ENCODE results near the gene UNC5A. TPM values are rescaled to one million over a fixed set of nuclear protein-coding genes. Genes with fewer than 3 reads are reported as not detected.

Gene UNC5A
- total RNA-seq, 1 experiment from 2014 or later: 0.07 TPM

DNA sequence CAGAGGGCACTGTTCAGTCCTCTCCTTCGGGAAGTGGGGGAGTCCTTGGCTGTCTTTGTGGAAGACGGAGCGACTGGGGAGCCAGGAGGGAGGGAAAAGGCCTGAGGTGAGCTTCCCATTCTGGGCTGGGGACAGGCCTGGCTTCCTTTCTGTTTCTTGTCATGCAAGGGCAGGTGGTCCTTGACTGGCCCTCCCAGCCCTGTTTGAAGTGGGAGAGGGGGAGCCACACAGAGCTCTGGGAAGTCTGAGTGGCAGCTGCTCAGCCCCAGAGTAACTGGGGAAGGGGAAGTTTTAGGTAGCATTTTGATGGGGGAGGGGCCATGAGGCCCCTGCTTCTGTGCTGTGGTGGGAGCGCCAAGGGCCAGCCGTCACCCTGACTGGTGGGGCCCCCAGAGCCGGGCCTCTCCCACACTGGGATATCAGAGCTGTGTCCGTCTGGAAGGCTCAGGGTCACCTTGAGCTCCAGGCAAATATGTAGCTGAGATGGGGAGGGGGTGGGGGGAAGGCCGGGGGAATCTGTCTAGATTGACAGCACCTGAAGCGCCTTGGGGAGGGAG lies 6.5 kb downstream of the UNC5A start:
- intact Hi-C loops (cut with micrococcal nuclease): loop anchor here (10.0 kb wide), 1 partner anchor 152 kb away; no protein-coding TSS in a partner anchor
- no peak overlapping the region for H3K4me3 ChIP-seq (ENCODE audit: low read length)
- H3K9ac ChIP-seq (ENCODE audit: low read length): no peak overlapping the region
- H3K27me3 ChIP-seq (ENCODE audit: low read length): peaks cover 2% of the 10 kb centered on the region; the same call in 1 of the 2 replicates
- H3K36me3 ChIP-seq (ENCODE audit: low read depth, low read length): no peaks in the 10 kb centered on the region
- H3K4me1 ChIP-seq (ENCODE audit: insufficient read depth, low read length): peaks cover 6% of the 10 kb centered on the region
- no peaks in the 10 kb centered on the region for H3K79me2 ChIP-seq (ENCODE audit: low read length)
- BruUV-seq (replicated peaks): no TSS peak
- H4K20me1 ChIP-seq (ENCODE audit: low read length): no peaks in the 10 kb centered on the region
- H2AFZ ChIP-seq (ENCODE audit: low read length): no peak overlapping the region
- H3K4me2 ChIP-seq (ENCODE audit: low read length): no peak overlapping the region
- no peaks in the 10 kb centered on the region for H3K9me3 ChIP-seq (ENCODE audit: low read length)
- no peak overlapping the region for H3K27ac ChIP-seq (ENCODE audit: low read length)
- ATAC-seq (no peak), DNase-seq (no peak)
- no peaks in the 10 kb centered on the region for H3F3A ChIP-seq (ENCODE audit: low read length, unreplicated experiment)
- POLR2A ChIA-PET (ENCODE audit: unreplicated experiment): no interaction called here
- TF ChIP-seq EZH2 (IDR thresholded peaks at IDR 0.05; ENCODE audit: low read length, unreplicated experiment) (no peak), EZH2phosphoT487 (IDR thresholded peaks at IDR 0.05; ENCODE audit: borderline replicate concordance, low read length) (no peak)
- TF ChIP-seq, protein P1, sequence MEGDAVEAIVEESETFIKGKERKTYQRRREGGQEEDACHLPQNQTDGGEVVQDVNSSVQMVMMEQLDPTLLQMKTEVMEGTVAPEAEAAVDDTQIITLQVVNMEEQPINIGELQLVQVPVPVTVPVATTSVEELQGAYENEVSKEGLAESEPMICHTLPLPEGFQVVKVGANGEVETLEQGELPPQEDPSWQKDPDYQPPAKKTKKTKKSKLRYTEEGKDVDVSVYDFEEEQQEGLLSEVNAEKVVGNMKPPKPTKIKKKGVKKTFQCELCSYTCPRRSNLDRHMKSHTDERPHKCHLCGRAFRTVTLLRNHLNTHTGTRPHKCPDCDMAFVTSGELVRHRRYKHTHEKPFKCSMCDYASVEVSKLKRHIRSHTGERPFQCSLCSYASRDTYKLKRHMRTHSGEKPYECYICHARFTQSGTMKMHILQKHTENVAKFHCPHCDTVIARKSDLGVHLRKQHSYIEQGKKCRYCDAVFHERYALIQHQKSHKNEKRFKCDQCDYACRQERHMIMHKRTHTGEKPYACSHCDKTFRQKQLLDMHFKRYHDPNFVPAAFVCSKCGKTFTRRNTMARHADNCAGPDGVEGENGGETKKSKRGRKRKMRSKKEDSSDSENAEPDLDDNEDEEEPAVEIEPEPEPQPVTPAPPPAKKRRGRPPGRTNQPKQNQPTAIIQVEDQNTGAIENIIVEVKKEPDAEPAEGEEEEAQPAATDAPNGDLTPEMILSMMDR (conservative IDR thresholded peaks at IDR 0.05; ENCODE audit: low read depth, low read length): no peak
- CTCF ChIA-PET: no interaction called here
- no peaks in the 10 kb centered on the region for H3K9me2 ChIP-seq (replicated peaks; ENCODE audit: low read length)

DNA sequence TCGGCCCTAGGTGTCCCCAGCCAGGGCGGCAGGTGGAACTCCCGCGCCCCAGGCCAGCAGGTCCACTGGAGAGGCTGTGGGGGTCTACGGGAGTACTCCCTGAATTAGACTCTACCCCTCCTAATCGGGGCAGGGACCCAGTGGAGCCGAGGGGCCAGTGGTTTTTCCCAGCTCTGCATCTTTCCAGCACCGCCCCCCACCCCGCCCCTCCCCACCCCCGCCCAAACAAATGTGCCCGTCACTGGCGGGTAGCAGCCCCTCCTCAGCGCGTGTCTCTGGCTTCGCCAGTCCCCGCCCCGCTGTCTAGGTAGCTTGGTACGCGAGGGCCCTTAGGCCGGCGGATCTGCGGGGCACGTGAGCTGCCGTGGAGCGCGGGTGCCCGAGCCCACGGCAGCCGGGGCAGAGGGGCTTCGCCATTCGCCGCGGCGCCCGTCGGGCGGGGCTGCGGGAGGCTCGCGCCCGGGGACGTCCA lies 7.0 kb downstream of the UNC5A start:
- no peaks in the 10 kb centered on the region for H3F3A ChIP-seq (ENCODE audit: low read length, unreplicated experiment)
- CTCF ChIA-PET: no interaction called here
- TF ChIP-seq, protein P1 (conservative IDR thresholded peaks at IDR 0.05; ENCODE audit: low read depth, low read length): no peak
- no peak for TF ChIP-seq EZH2 (IDR thresholded peaks at IDR 0.05; ENCODE audit: low read length, unreplicated experiment)
- no peak for TF ChIP-seq EZH2phosphoT487 (IDR thresholded peaks at IDR 0.05; ENCODE audit: borderline replicate concordance, low read length)
- DNase-seq (no peak), ATAC-seq (peak; percentile 9)
- H2AFZ ChIP-seq (ENCODE audit: low read length): peak overlapping the region; percentile 75; the same call in 1 of the 2 replicates
- no peaks in the 10 kb centered on the region for H3K9me3 ChIP-seq (ENCODE audit: low read length)
- BruUV-seq (replicated peaks): no TSS peak
- H4K20me1 ChIP-seq (ENCODE audit: low read length): no peaks in the 10 kb centered on the region
- intact Hi-C loops (cut with micrococcal nuclease): loop anchor here (10.0 kb wide), 1 partner anchor 153 kb away; no protein-coding TSS in a partner anchor
- no peak overlapping the region for H3K27ac ChIP-seq (ENCODE audit: low read length)
- H3K79me2 ChIP-seq (ENCODE audit: low read length): no peaks in the 10 kb centered on the region
- no peaks in the 10 kb centered on the region for H3K36me3 ChIP-seq (ENCODE audit: low read depth, low read length)
- H3K9me2 ChIP-seq (replicated peaks; ENCODE audit: low read length): no peaks in the 10 kb centered on the region
- peak overlapping the region; percentile 68 for H3K4me3 ChIP-seq (ENCODE audit: low read length)
- H3K4me2 ChIP-seq (ENCODE audit: low read length): peak overlapping the region; percentile 86
- POLR2A ChIA-PET (ENCODE audit: unreplicated experiment): no interaction called here
- no peaks in the 10 kb centered on the region for H3K27me3 ChIP-seq (ENCODE audit: low read length)
- H3K9ac ChIP-seq (ENCODE audit: low read length): no peak overlapping the region
- peaks cover 12% of the 10 kb centered on the region for H3K4me1 ChIP-seq (ENCODE audit: insufficient read depth, low read length)

DNA sequence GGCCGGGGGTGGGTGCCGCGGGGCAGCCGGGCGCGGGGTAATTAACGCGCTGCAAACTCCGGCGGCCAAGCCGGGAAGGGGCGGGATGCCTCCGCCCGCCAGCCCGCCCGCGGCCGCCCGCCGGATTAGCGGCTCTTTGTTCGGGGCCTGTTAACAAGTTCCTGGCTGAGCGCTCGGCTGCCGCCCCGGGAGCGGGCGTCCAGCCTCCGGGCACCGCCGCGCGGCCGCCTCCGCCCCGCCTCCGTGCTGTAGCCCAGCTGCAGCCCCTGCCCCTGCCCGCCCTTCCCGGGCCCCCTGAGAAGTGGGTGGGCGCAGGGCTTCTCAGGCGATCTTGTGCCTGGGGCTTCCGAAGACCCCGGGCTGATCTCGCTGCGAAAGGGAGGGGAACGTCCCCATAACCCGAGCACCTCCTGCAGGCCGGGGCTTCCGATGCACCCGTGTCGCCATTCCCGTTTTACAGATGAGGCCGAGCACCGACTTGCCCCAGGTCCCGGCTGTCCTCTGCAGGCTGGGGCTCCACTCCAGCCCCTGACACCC lies 7.5 kb downstream of the UNC5A start:
- ChIA-PET POLR2A (ENCODE audit: unreplicated experiment) (no interaction called here), CTCF (no interaction called here)
- Histone ChIP-seq H3K79me2 (ENCODE audit: low read length) (no peaks in the 10 kb centered on the region), H2AFZ (ENCODE audit: low read length) (peak overlapping the region; percentile 75), H3K9me3 (ENCODE audit: low read length) (no peaks in the 10 kb centered on the region), H3K27ac (ENCODE audit: low read length) (no peak overlapping the region), H4K20me1 (ENCODE audit: low read length) (no peaks in the 10 kb centered on the region), H3K4me3 (ENCODE audit: low read length) (peak overlapping the region; percentile 68), H3F3A (ENCODE audit: low read length, unreplicated experiment) (no peaks in the 10 kb centered on the region), H3K9ac (ENCODE audit: low read length) (no peak overlapping the region), H3K4me2 (ENCODE audit: low read length) (peak overlapping the region; percentile 86), H3K9me2 (replicated peaks; ENCODE audit: low read length) (no peaks in the 10 kb centered on the region), H3K27me3 (ENCODE audit: low read length) (no peaks in the 10 kb centered on the region), H3K4me1 (ENCODE audit: insufficient read depth, low read length) (peaks cover 17% of the 10 kb centered on the region), H3K36me3 (ENCODE audit: low read depth, low read length) (no peaks in the 10 kb centered on the region)
- DNase-seq (peak; percentile 37), ATAC-seq (peak; percentile 35)
- TF ChIP-seq, protein P1 (conservative IDR thresholded peaks at IDR 0.05; ENCODE audit: low read depth, low read length): peak; percentile 67
- TF ChIP-seq EZH2phosphoT487 (IDR thresholded peaks at IDR 0.05; ENCODE audit: borderline replicate concordance, low read length) (peak; percentile 48; the same call in 1 of the 2 replicates), EZH2 (IDR thresholded peaks at IDR 0.05; ENCODE audit: low read length, unreplicated experiment) (peak; percentile 49)
- intact Hi-C loops (cut with micrococcal nuclease): loop anchor here (10.0 kb wide), 1 partner anchor 153 kb away; no protein-coding TSS in a partner anchor
- BruUV-seq (replicated peaks): no TSS peak

Measured in PC-3 (cell line).